ENCODE measurements around the gene AKR1C3. TPM values are rescaled to one million over a fixed set of nuclear protein-coding genes. Genes with fewer than 3 reads are reported as not detected.

The AKR1C3 gene
- total and polyA plus RNA-seq, 2 of the 4 experiments (the other 2 are of a cell fraction): 0.18 to 0.51 TPM

GRCh38 chr10:5091196-5091595 is 3.0 kb upstream of the AKR1C3 start:
- in situ Hi-C loops (cut with MboI; ENCODE audit: low sequenced_read_pairs) (no loop called here), intact Hi-C loops (cut with micrococcal nuclease) (loop anchor here (5.0 to 10.0 kb wide), 2 partner anchors 144 to 194 kb away; no protein-coding TSS in a partner anchor), dilution Hi-C loops (cut with HindIII; ENCODE audit: low sequenced_read_pairs, unreplicated experiment) (no loop called here)
- H3K27ac ChIP-seq (ENCODE audit: insufficient read depth, low read length): no peak overlapping the region
- H4K5ac ChIP-seq (ENCODE audit: low read depth, low read length): no peak overlapping the region
- no peak overlapping the region for H3K14ac ChIP-seq (replicated peaks; ENCODE audit: low read depth, low read length)
- H3K9ac ChIP-seq (ENCODE audit: low read depth, low read length): no peak overlapping the region
- H3K9me1 ChIP-seq (ENCODE audit: insufficient read depth, low read length): no peaks in the 10 kb centered on the region
- CTCF ChIA-PET: no interaction called here
- H3K79me1 ChIP-seq (ENCODE audit: low read depth in 1 of 2, low read length in 2 of 2): no peaks in the 10 kb centered on the region
- H3K4me2 ChIP-seq (ENCODE audit: low read depth, low read length): no peak overlapping the region
- H2BK120ac ChIP-seq (ENCODE audit: low read depth, low read length): no peak overlapping the region
- no peaks in the 10 kb centered on the region for H3K36me3 ChIP-seq (ENCODE audit: control insufficient read depth, insufficient read depth, low read length)
- H2AK9ac ChIP-seq (replicated peaks; ENCODE audit: low read depth, low read length, poor library complexity): no peak overlapping the region
- no peak overlapping the region for H3K4ac ChIP-seq (ENCODE audit: low read depth, low read length)
- no peaks in the 10 kb centered on the region for H4K20me1 ChIP-seq (ENCODE audit: insufficient read depth, low read length)
- H3K27me3 ChIP-seq (ENCODE audit: control insufficient read depth, insufficient read depth, low read length): no peaks in the 10 kb centered on the region; the same call in 1 of the 2 replicates
- no TSS peak for BruUV-seq (replicated peaks)
- no peak overlapping the region for H2BK5ac ChIP-seq (ENCODE audit: low read depth, low read length, poor library complexity, severe bottlenecking)
- no peak for TF ChIP-seq SMC3 (IDR thresholded peaks at IDR 0.05; ENCODE audit: low read depth, low read length)
- no peak for TF ChIP-seq MXI1 (IDR thresholded peaks at IDR 0.05; ENCODE audit: borderline replicate concordance, low read depth, low read length)
- no peak for TF ChIP-seq CEBPB (IDR thresholded peaks at IDR 0.05; ENCODE audit: low read depth, low read length)
- no peak for TF ChIP-seq RFX5 (IDR thresholded peaks at IDR 0.05; ENCODE audit: low read depth, low read length)
- no peak for TF ChIP-seq MAFK (IDR thresholded peaks at IDR 0.05; ENCODE audit: low read depth, low read length)
- no peak for TF ChIP-seq CHD1 (IDR thresholded peaks at IDR 0.05; ENCODE audit: low read depth, low read length)
- TF ChIP-seq CTCF (conservative IDR thresholded peaks at IDR 0.05; ENCODE audit: low read depth, low read length): no peak
- TF ChIP-seq ELK1 (IDR thresholded peaks at IDR 0.05; ENCODE audit: borderline replicate concordance, low read depth, low read length): no peak
- TF ChIP-seq BHLHE40 (IDR thresholded peaks at IDR 0.05; ENCODE audit: low read depth, low read length): no peak
- TF ChIP-seq RCOR1 (IDR thresholded peaks at IDR 0.05; ENCODE audit: insufficient replicate concordance, low read length): no peak
- TF ChIP-seq FOS (IDR thresholded peaks at IDR 0.05; ENCODE audit: low read depth, low read length): no peak
- TF ChIP-seq NFE2L2 (IDR thresholded peaks at IDR 0.05; ENCODE audit: low read depth, low read length): no peak
- no peak for TF ChIP-seq RAD21 (IDR thresholded peaks at IDR 0.05; ENCODE audit: low read length)
- TF ChIP-seq USF2 (IDR thresholded peaks at IDR 0.05; ENCODE audit: low read depth, low read length): no peak
- no peak for TF ChIP-seq MAZ (IDR thresholded peaks at IDR 0.05; ENCODE audit: borderline replicate concordance, low read depth, low read length)
- no peak for TF ChIP-seq POLR2A (IDR thresholded peaks at IDR 0.05; ENCODE audit: low read depth, low read length)
- H2BK20ac ChIP-seq (ENCODE audit: low read depth, low read length): no peak overlapping the region
- H3K4me3 ChIP-seq (ENCODE audit: insufficient read depth, low read depth, low read length): no peak overlapping the region
- H2AK5ac ChIP-seq (ENCODE audit: low read depth, low read length): no peak overlapping the region
- H2BK15ac ChIP-seq (ENCODE audit: low read depth, low read length): no peak overlapping the region
- no peak for ATAC-seq (ENCODE audit: low read depth)
- no peaks in the 10 kb centered on the region for H3K9me3 ChIP-seq (ENCODE audit: control insufficient read depth, insufficient read depth, low read length)
- WGBS, 2 experiments (ENCODE audit: extremely low coverage in 2 of 2, insufficient read length in 1 of 2): no CpG with 5 or more reads among the region's 3 CpGs
- no peak overlapping the region for H3K23ac ChIP-seq (ENCODE audit: low read depth, low read length)
- H4K8ac ChIP-seq (ENCODE audit: low read depth in 2 of 2, low read length in 2 of 2): no peak overlapping the region
- no peak overlapping the region for H3K56ac ChIP-seq (ENCODE audit: extremely low read depth, insufficient read depth, low read length)
- no peak overlapping the region for H2AFZ ChIP-seq (replicated peaks; ENCODE audit: low read length, poor library complexity)
- H3K4me1 ChIP-seq (ENCODE audit: control insufficient read depth, insufficient read depth, low read length): no peaks in the 10 kb centered on the region
- DNase-seq: no peak
- no peak overlapping the region for H3K18ac ChIP-seq (ENCODE audit: low read depth, low read length)
- POLR2A ChIA-PET (ENCODE audit: unreplicated experiment): no interaction called here
- no peak overlapping the region for H4K91ac ChIP-seq (ENCODE audit: insufficient read depth, low read depth, low read length)
